ENCODE results near the gene TMEM109. TPM values are rescaled to one million over a fixed set of nuclear protein-coding genes. Genes with fewer than 3 reads are reported as not detected.
A peak's percentile ranks its signal among the peaks of the same experiment; 100 is the strongest.

TMEM109 gene
- polyA plus RNA-seq, 1 donor from 2014 or later = 1.8 TPM

- Histone ChIP-seq H3K27me3 (ENCODE audit: insufficient read depth, low read depth, low read length) (no peaks in the 10 kb centered on the region), H3K9me2 (ENCODE audit: insufficient read depth, low read length) (no peaks in the 10 kb centered on the region), H3K27ac (ENCODE audit: low read length) (peak overlapping the region; percentile 74), H3K4me2 (ENCODE audit: low read length) (peak overlapping the region; percentile 75), H2AFZ (ENCODE audit: low read depth, low read length) (peak overlapping the region; percentile 21), H4K20me1 (ENCODE audit: insufficient read depth) (no peaks in the 10 kb centered on the region), H3K36me3 (ENCODE audit: insufficient read depth, low read length) (no peaks in the 10 kb centered on the region), H3K9me3 (ENCODE audit: low read length) (no peaks in the 10 kb centered on the region), H3K9ac (ENCODE audit: low read length) (peak overlapping the region; percentile 46), H3K79me2 (replicated peaks; ENCODE audit: insufficient read depth, low read length) (no peaks in the 10 kb centered on the region), H3K4me3 (ENCODE audit: low read length) (peak overlapping the region; percentile 48), H3F3A (ENCODE audit: insufficient read depth, low read length, poor library complexity, severe bottlenecking) (no peaks in the 10 kb centered on the region)
- TF ChIP-seq CTCF (IDR thresholded peaks at IDR 0.05; ENCODE audit: poor library complexity, severe bottlenecking) = peak; percentile 60
- TF ChIP-seq, protein P1, sequence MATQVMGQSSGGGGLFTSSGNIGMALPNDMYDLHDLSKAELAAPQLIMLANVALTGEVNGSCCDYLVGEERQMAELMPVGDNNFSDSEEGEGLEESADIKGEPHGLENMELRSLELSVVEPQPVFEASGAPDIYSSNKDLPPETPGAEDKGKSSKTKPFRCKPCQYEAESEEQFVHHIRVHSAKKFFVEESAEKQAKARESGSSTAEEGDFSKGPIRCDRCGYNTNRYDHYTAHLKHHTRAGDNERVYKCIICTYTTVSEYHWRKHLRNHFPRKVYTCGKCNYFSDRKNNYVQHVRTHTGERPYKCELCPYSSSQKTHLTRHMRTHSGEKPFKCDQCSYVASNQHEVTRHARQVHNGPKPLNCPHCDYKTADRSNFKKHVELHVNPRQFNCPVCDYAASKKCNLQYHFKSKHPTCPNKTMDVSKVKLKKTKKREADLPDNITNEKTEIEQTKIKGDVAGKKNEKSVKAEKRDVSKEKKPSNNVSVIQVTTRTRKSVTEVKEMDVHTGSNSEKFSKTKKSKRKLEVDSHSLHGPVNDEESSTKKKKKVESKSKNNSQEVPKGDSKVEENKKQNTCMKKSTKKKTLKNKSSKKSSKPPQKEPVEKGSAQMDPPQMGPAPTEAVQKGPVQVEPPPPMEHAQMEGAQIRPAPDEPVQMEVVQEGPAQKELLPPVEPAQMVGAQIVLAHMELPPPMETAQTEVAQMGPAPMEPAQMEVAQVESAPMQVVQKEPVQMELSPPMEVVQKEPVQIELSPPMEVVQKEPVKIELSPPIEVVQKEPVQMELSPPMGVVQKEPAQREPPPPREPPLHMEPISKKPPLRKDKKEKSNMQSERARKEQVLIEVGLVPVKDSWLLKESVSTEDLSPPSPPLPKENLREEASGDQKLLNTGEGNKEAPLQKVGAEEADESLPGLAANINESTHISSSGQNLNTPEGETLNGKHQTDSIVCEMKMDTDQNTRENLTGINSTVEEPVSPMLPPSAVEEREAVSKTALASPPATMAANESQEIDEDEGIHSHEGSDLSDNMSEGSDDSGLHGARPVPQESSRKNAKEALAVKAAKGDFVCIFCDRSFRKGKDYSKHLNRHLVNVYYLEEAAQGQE (IDR thresholded peaks at IDR 0.05; ENCODE audit: borderline replicate concordance) = peak; percentile 56
- no peak for TF ChIP-seq TAF1 (IDR thresholded peaks at IDR 0.05; ENCODE audit: low read depth)
- peak; percentile 66 for TF ChIP-seq RAD21 (conservative IDR thresholded peaks at IDR 0.05)
- no peak for TF ChIP-seq EZH2 (IDR thresholded peaks at IDR 0.05; ENCODE audit: borderline replicate concordance, insufficient read depth, low read length, poor library complexity, severe bottlenecking)
- TF ChIP-seq POLR2AphosphoS5 (IDR thresholded peaks at IDR 0.05) = peak; percentile 48
- peak; percentile 86 for TF ChIP-seq MXI1 (conservative IDR thresholded peaks at IDR 0.05; ENCODE audit: poor library complexity, severe bottlenecking)
- TF ChIP-seq EP300 (conservative IDR thresholded peaks at IDR 0.05; ENCODE audit: poor library complexity, severe bottlenecking) = peak; percentile 75
- peak; percentile 70 for TF ChIP-seq SMC3 (conservative IDR thresholded peaks at IDR 0.05; ENCODE audit: poor library complexity)
Measured at GRCh38 chr11:60870276-60870675, 43.7 kb upstream of the TMEM109 start.

DNA sequence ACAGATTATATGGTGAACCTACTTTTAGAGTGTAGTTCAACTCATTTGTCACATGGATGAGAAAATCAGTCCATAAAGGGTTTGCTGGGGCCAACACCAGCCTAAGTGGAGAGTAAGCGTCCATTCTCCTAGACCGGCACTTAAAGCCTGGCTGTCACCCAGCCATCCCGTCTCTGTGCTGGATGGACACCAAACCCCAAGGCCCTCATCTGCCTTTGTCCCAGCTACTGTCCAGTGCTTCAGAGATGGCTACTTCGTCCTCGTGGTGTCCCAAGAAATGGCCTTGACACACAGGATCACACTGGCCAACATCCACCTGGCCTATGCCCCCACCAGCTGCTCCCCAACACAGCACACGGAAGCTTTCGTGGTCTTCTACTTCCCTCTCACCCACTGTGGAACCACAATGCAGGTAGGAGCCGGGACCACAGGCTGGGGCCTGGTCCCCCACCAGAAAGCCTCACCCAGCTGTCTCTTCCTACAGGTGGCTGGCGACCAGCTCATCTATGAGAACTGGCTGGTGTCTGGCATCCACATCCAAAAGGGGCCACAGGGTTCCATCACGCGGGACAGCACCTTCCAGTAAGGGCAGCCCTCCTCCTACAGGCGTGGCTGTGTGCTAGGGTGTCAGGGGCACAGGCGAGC lies 43.1 kb upstream of the TMEM109 start:
- TF ChIP-seq MXI1 (conservative IDR thresholded peaks at IDR 0.05; ENCODE audit: poor library complexity, severe bottlenecking) = no peak
- no peak for TF ChIP-seq RAD21 (conservative IDR thresholded peaks at IDR 0.05)
- TF ChIP-seq SMC3 (conservative IDR thresholded peaks at IDR 0.05; ENCODE audit: poor library complexity) = no peak
- TF ChIP-seq TAF1 (IDR thresholded peaks at IDR 0.05; ENCODE audit: low read depth) = no peak
- TF ChIP-seq, protein P1 (IDR thresholded peaks at IDR 0.05; ENCODE audit: borderline replicate concordance) = no peak
- no peak for TF ChIP-seq EZH2 (IDR thresholded peaks at IDR 0.05; ENCODE audit: borderline replicate concordance, insufficient read depth, low read length, poor library complexity, severe bottlenecking)
- no peak for TF ChIP-seq CTCF (IDR thresholded peaks at IDR 0.05; ENCODE audit: poor library complexity, severe bottlenecking)
- no peak for TF ChIP-seq EP300 (conservative IDR thresholded peaks at IDR 0.05; ENCODE audit: poor library complexity, severe bottlenecking)
- no peak for TF ChIP-seq POLR2AphosphoS5 (IDR thresholded peaks at IDR 0.05)
- H3K4me3 ChIP-seq (ENCODE audit: low read length) = peak overlapping the region; percentile 48
- peak overlapping the region; percentile 29 for H3K4me2 ChIP-seq (ENCODE audit: low read length)
- H3K9me2 ChIP-seq (ENCODE audit: insufficient read depth, low read length) = no peaks in the 10 kb centered on the region
- no peak overlapping the region for H2AFZ ChIP-seq (ENCODE audit: low read depth, low read length)
- no peaks in the 10 kb centered on the region for H3K27me3 ChIP-seq (ENCODE audit: insufficient read depth, low read depth, low read length)
- H3K79me2 ChIP-seq (replicated peaks; ENCODE audit: insufficient read depth, low read length) = no peaks in the 10 kb centered on the region
- peak overlapping the region; percentile 46 for H3K9ac ChIP-seq (ENCODE audit: low read length)
- H4K20me1 ChIP-seq (ENCODE audit: insufficient read depth) = no peaks in the 10 kb centered on the region
- H3K9me3 ChIP-seq (ENCODE audit: low read length) = no peaks in the 10 kb centered on the region
- H3K27ac ChIP-seq (ENCODE audit: low read length) = peak overlapping the region; percentile 74
- no peaks in the 10 kb centered on the region for H3K36me3 ChIP-seq (ENCODE audit: insufficient read depth, low read length)
- H3F3A ChIP-seq (ENCODE audit: insufficient read depth, low read length, poor library complexity, severe bottlenecking) = no peaks in the 10 kb centered on the region

Measured in neural cell (in vitro differentiated cells).